ENCODE results near the gene INO80D. TPM values are rescaled to one million over a fixed set of nuclear protein-coding genes. Genes with fewer than 3 reads are reported as not detected.

The INO80D gene
- total RNA-seq = 6.1 and 7.5 TPM in 2 replicates

DNA sequence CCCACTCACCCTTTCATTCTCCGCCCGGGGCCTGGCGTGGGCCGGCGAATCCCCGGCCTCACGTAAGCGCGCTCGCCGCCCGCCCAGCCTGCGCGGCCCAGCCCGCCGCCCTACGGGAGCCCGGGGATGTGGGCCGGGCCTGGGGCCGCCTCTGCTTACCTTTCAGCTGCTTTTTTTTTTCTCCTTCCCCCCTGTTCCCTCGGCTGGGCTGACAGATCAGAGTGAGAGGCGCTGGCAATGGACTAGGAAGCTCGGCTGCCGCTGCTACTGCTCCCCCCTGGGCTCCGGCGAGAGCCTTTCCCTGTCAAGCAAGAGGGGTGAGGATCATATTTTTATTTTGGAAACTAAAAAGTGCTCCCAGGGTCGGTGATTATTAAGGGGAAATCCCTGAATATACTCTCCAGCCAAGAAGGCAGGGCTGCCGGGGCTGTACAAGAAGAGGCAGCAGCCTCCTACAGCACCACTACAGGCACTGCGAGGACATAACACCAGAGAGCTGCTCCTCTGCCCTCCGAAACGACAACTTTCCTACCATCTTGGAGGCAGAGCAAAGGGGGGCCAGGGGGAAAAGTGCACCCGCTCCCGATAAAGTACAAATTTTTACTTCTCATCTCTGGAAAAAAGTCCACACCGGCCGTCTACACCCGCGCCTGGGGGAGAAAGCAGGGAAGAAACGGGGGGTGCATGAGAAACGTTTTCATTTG is at the start of gene INO80D:
INO80D (minus strand) TSS at position 433 of the 704 bp plus-strand sequence. CDS start 23,158 bp downstream, outside the sequence.

Other genes with a start within 250 kb of the INO80D start
- gene NDUFS1, start 73.3 kb upstream of the INO80D start, total RNA-seq = 66.3 and 74.5 TPM in 2 replicates
- gene EEF1B2, start 73.7 kb upstream of the INO80D start, total RNA-seq = 373 and 374 TPM in 2 replicates
- 5.2 and 5.3 TPM in 2 replicates for gene ZDBF2, start 188.5 kb upstream of the INO80D start, total RNA-seq